HCT116 (cell line): Measurements from ENCODE around the gene DKK2. TPM values are rescaled to one million over a fixed set of nuclear protein-coding genes. Genes with fewer than 3 reads are reported as not detected.

Experiments used
- ATAC-seq: fragments of 200-7000 bp; cut with Tn5 transposase; 2 replicates; pipeline ENCODE4 v1.9.1; 2020; ENCODE audit warnings: mild to moderate bottlenecking, moderate library complexity
- BruUV-seq: library from RNA; stranded (reverse); fragments of 400-500 nt; replicated peaks from 2 replicates; lab custom pipeline; 2021; lab: Mats Ljungman, UMichigan
- CTCF ChIA-PET: fragments of 300-600 bp; sonication (Branson Sonifier 250); formaldehyde crosslinking; loops from one replicate; lab custom pipeline; 2021; ENCODE audit warnings: antibody characterized with exemption; lab: Charles Lee
- POLR2A ChIA-PET: fragments of 300-600, 350-600 bp; sonication (Branson Sonifier 250); formaldehyde crosslinking; loops from one replicate; lab custom pipeline; 2021; ENCODE audit warnings: antibody characterized with exemption; lab: Charles Lee
- RAD21 ChIA-PET, 2 experiments: fragments of 300-600 bp; sonication (Branson Sonifier 250); formaldehyde crosslinking; loops; one replicate each; lab custom pipeline; 2023; ENCODE audit warnings: low total read pairs in 2 of 2; ENCODE audit not compliant: uncharacterized antibody in 2 of 2, unreplicated experiment in 2 of 2, low non-redundant PET in 1 of 2; lab: Charles Lee
- DNase-seq: peaks from one replicate; pipeline ENCODE4 v3.0.0-alpha.2; 2010; ENCODE audit warnings: low read depth, low spot score
- H2AFZ ChIP-seq: fragments of 200-600 bp; shearing (Covaris generic), sonication (generic); 2 replicates; pipeline ENCODE4 v1.6.1; 2017; ENCODE audit warnings: low read depth, mixed run types, mixed read lengths, antibody characterized with exemption, low read length; ENCODE audit not compliant: poor library complexity, severe bottlenecking
- H3K27ac ChIP-seq: 2 replicates; pipeline ENCODE4 v1.5.1; 2012; ENCODE audit warnings: low read depth, low read length
- H3K27me3 ChIP-seq: fragments of 200-600 bp; sonication (generic); 2 replicates; pipeline ENCODE4 v1.6.1; 2016; ENCODE audit warnings: mixed run types, low read length, mixed read lengths; ENCODE audit not compliant: insufficient read depth
- H3K36me3 ChIP-seq, 2 experiments: fragments of 200-500 bp in 1 of 2; fragments of 200-600 bp in 1 of 2; sonication (Bioruptor generic) in 1 of 2; sonication (generic) in 1 of 2; 2 replicates each; pipeline versions ENCODE4 v1.5.1 to v1.6.1; 2014 to 2016; ENCODE audit warnings: low read length in 2 of 2, inconsistent platforms in 1 of 2, mixed read lengths in 1 of 2, mixed run types in 1 of 2; ENCODE audit not compliant: insufficient read depth in 2 of 2, control insufficient read depth in 1 of 2
- H3K4me1 ChIP-seq, 2 experiments: fragments of 200-600 bp in 1 of 2; sonication (generic) in 1 of 2; 2 replicates each; pipeline versions ENCODE4 v1.5.1 to v1.6.1; 2012 to 2017; ENCODE audit warnings: low read length in 2 of 2, inconsistent platforms in 1 of 2, mild to moderate bottlenecking in 1 of 2, mixed read lengths in 1 of 2, mixed run types in 1 of 2, moderate library complexity in 1 of 2; ENCODE audit not compliant: insufficient read depth in 2 of 2, control insufficient read depth in 1 of 2
- H3K4me2 ChIP-seq: fragments of 200-600 bp; sonication (generic); 2 replicates; pipeline ENCODE4 v1.6.1; 2017; ENCODE audit warnings: mixed run types, low read length, mixed read lengths
- H3K4me3 ChIP-seq, 2 experiments: fragments of 200-600 bp in 1 of 2; sonication (generic) in 1 of 2; replicated peaks in 1 of 2; 2 replicates each; pipeline ENCODE4 v1.5.1; 2011 to 2016; ENCODE audit warnings: low read length in 2 of 2, control low read depth in 1 of 2, low read depth in 1 of 2, mild to moderate bottlenecking in 1 of 2, mixed read lengths in 1 of 2, mixed run types in 1 of 2
- H3K79me2 ChIP-seq: fragments of 200-600 bp; sonication (generic); 2 replicates; pipeline ENCODE4 v1.6.1; 2017; ENCODE audit warnings: mild to moderate bottlenecking, mixed run types, low read length, moderate library complexity, mixed read lengths; ENCODE audit not compliant: insufficient read depth
- H3K9ac ChIP-seq: fragments of 200-600 bp; sonication (generic); 2 replicates; pipeline ENCODE4 v1.6.1; 2016; ENCODE audit warnings: low read length, mixed read lengths
- H3K9me2 ChIP-seq: fragments of 200-600 bp; sonication (generic), shearing (Covaris generic); 2 replicates; pipeline ENCODE4 v1.6.1; 2017; ENCODE audit warnings: mixed run types, mild to moderate bottlenecking, moderate library complexity; ENCODE audit not compliant: insufficient read depth
- H3K9me3 ChIP-seq, 2 experiments: fragments of 200-500 bp in 1 of 2; fragments of 200-600 bp in 1 of 2; sonication (Bioruptor generic) in 1 of 2; sonication (generic) in 1 of 2; 2 replicates each; pipeline ENCODE4 v1.6.1; 2014 to 2017; ENCODE audit warnings: low read length in 2 of 2, mixed read lengths in 2 of 2, inconsistent platforms in 1 of 2, low read depth in 1 of 2, mild to moderate bottlenecking in 1 of 2, mixed run types in 1 of 2, moderate library complexity in 1 of 2; ENCODE audit not compliant: control insufficient read depth in 1 of 2, insufficient read depth in 1 of 2
- H4K20me1 ChIP-seq: fragments of 200-600 bp; sonication (generic), shearing (Covaris generic); 2 replicates; pipeline ENCODE4 v1.6.1; 2017; ENCODE audit warnings: mixed run types, mild to moderate bottlenecking, moderate library complexity; ENCODE audit not compliant: insufficient read depth
- CBX3 ChIP-seq: IDR thresholded peaks from 2 replicates; pipeline ENCODE4 v1.6.1; 2012; ENCODE audit warnings: low read depth
- CEBPB ChIP-seq: IDR thresholded peaks from 2 replicates; pipeline ENCODE4 v1.6.1; 2012; ENCODE audit warnings: low read depth
- EGR1 ChIP-seq: IDR thresholded peaks from 2 replicates; pipeline ENCODE4 v1.6.1; 2012; ENCODE audit warnings: low read depth
- ELF1 ChIP-seq: IDR thresholded peaks from 2 replicates; pipeline ENCODE4 v1.6.1; 2012; ENCODE audit warnings: low read depth, borderline replicate concordance
- EZH2 ChIP-seq: fragments of 200-600 bp; sonication (generic); IDR thresholded peaks from 2 replicates; pipeline ENCODE4 v1.6.1; 2017; ENCODE audit warnings: antibody characterized with exemption, mixed run types
- EZH2phosphoT487 ChIP-seq: fragments of 200-600 bp; IDR thresholded peaks from 2 replicates; pipeline ENCODE4 v1.6.1; 2018; ENCODE audit warnings: antibody characterized with exemption, borderline replicate concordance
- FOSL1 ChIP-seq: IDR thresholded peaks from 2 replicates; pipeline ENCODE4 v1.6.1; 2012; ENCODE audit warnings: low read depth
- JUND ChIP-seq: IDR thresholded peaks from 2 replicates; pipeline ENCODE4 v1.6.1; 2012
- POLR2A ChIP-seq: IDR thresholded peaks from 2 replicates; pipeline ENCODE4 v1.7.0; 2011; ENCODE audit warnings: borderline replicate concordance; ENCODE audit not compliant: insufficient read depth, insufficient read length; ENCODE audit errors: extremely low read depth
- SIN3A ChIP-seq: IDR thresholded peaks from 2 replicates; pipeline ENCODE4 v1.6.1; 2012; ENCODE audit warnings: low read depth
- TCF7L2 ChIP-seq: IDR thresholded peaks from 2 replicates; pipeline ENCODE4 v1.7.0; 2011; ENCODE audit warnings: borderline replicate concordance, inconsistent platforms; ENCODE audit not compliant: insufficient read depth, insufficient read length; ENCODE audit errors: extremely low read depth
- YY1 ChIP-seq: IDR thresholded peaks from 2 replicates; pipeline ENCODE4 v1.6.1; 2011; ENCODE audit warnings: low read length, low read depth, moderate library complexity, mild to moderate bottlenecking; ENCODE audit not compliant: insufficient replicate concordance; ENCODE audit errors: extremely low read depth
- ZNF274 ChIP-seq: fragments of 200-500 bp; sonication (Bioruptor generic); IDR thresholded peaks from 2 replicates; pipeline ENCODE4 v1.6.1; 2014; ENCODE audit warnings: mild to moderate bottlenecking, low read depth, low read length, inconsistent platforms
- intact Hi-C: fragments of 100-400 bp; cut with micrococcal nuclease; formaldehyde crosslinking; loops from 2 replicates; pipeline ENCODE4 v1.10.0; 2022
- total RNA-seq: library from RNA; stranded (reverse); gene quantifications from one replicate; pipeline ENCODE4 v1.2.1, GENCODE V29; 2021; ENCODE audit not compliant: unreplicated experiment
- TF ChIP-seq, protein P1 (sequence below): IDR thresholded peaks from 2 replicates; pipeline ENCODE4 v1.6.1; 2011; ENCODE audit warnings: mild to moderate bottlenecking, low read length, moderate library complexity; ENCODE audit not compliant: insufficient replicate concordance; ENCODE audit errors: extremely low read depth
- TF ChIP-seq, protein P2 (sequence below), 3 experiments: fragments of 200-600 bp in 1 of 3; sonication (generic) in 1 of 3; IDR thresholded peaks in 2 of 3; conservative IDR thresholded peaks in 1 of 3; 2 replicates each; pipeline ENCODE4 v1.5.1; 2012 to 2017; ENCODE audit warnings: low read depth in 2 of 3, low read length in 2 of 3, antibody characterized with exemption in 1 of 3, borderline replicate concordance in 1 of 3, control low read depth in 1 of 3, mild to moderate bottlenecking in 1 of 3, mixed read lengths in 1 of 3, mixed run types in 1 of 3, moderate library complexity in 1 of 3; ENCODE audit not compliant: insufficient read depth in 1 of 3

Gene DKK2
- total RNA-seq, 1 experiment from 2014 or later = not detected

GRCh38 chr4:107077192-107077591 lies 41.1 kb upstream of the DKK2 start (continued):
- no peak for TF ChIP-seq EGR1
- no peak for TF ChIP-seq CBX3
- no peak for TF ChIP-seq JUND
- TF ChIP-seq SIN3A = no peak
- no peak for TF ChIP-seq EZH2
- TF ChIP-seq, all 23 proteins: peak for 0

GRCh38 chr4:107072836-107073736 lies 37.0 kb upstream of the DKK2 start:
- no peak overlapping the region for H3K4me3 ChIP-seq
- no TSS peak for BruUV-seq
- no peak for ATAC-seq
- H4K20me1 ChIP-seq = no peaks in the 10 kb centered on the region
- H3K79me2 ChIP-seq = no peaks in the 10 kb centered on the region
- H3K27me3 ChIP-seq = no peaks in the 10 kb centered on the region
- intact Hi-C loops = no loop called here
- no peaks in the 10 kb centered on the region for H3K4me1 ChIP-seq
- no peaks in the 10 kb centered on the region for H3K9me3 ChIP-seq
- H3K9ac ChIP-seq = no peak overlapping the region
- no peak for TF ChIP-seq ZNF274
- TF ChIP-seq EGR1 = no peak
- TF ChIP-seq, protein P1, sequence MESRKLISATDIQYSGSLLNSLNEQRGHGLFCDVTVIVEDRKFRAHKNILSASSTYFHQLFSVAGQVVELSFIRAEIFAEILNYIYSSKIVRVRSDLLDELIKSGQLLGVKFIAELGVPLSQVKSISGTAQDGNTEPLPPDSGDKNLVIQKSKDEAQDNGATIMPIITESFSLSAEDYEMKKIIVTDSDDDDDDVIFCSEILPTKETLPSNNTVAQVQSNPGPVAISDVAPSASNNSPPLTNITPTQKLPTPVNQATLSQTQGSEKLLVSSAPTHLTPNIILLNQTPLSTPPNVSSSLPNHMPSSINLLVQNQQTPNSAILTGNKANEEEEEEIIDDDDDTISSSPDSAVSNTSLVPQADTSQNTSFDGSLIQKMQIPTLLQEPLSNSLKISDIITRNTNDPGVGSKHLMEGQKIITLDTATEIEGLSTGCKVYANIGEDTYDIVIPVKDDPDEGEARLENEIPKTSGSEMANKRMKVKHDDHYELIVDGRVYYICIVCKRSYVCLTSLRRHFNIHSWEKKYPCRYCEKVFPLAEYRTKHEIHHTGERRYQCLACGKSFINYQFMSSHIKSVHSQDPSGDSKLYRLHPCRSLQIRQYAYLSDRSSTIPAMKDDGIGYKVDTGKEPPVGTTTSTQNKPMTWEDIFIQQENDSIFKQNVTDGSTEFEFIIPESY = no peak
- TF ChIP-seq EZH2phosphoT487 = no peak
- TF ChIP-seq JUND = no peak
- TF ChIP-seq ELF1 = no peak
- no peak for TF ChIP-seq CBX3
- TF ChIP-seq FOSL1 = no peak
- TF ChIP-seq CEBPB = no peak
- TF ChIP-seq YY1 = no peak
- TF ChIP-seq SIN3A = no peak
- TF ChIP-seq POLR2A = no peak
- TF ChIP-seq TCF7L2 = no peak
- no peak for TF ChIP-seq EZH2
- TF ChIP-seq, protein P2, sequence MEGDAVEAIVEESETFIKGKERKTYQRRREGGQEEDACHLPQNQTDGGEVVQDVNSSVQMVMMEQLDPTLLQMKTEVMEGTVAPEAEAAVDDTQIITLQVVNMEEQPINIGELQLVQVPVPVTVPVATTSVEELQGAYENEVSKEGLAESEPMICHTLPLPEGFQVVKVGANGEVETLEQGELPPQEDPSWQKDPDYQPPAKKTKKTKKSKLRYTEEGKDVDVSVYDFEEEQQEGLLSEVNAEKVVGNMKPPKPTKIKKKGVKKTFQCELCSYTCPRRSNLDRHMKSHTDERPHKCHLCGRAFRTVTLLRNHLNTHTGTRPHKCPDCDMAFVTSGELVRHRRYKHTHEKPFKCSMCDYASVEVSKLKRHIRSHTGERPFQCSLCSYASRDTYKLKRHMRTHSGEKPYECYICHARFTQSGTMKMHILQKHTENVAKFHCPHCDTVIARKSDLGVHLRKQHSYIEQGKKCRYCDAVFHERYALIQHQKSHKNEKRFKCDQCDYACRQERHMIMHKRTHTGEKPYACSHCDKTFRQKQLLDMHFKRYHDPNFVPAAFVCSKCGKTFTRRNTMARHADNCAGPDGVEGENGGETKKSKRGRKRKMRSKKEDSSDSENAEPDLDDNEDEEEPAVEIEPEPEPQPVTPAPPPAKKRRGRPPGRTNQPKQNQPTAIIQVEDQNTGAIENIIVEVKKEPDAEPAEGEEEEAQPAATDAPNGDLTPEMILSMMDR (IDR thresholded peaks at IDR 0.05 in 2 of 3, conservative IDR thresholded peaks at IDR 0.05 in 1 of 3; ENCODE audit: borderline replicate concordance in 1 of 3, insufficient read depth in 1 of 3, low read depth in 2 of 3, low read length in 2 of 3) = no peak
- RAD21 ChIA-PET = no interaction called here
- no peaks in the 10 kb centered on the region for H3K36me3 ChIP-seq
- H3K27ac ChIP-seq = no peak overlapping the region
- no peaks in the 10 kb centered on the region for H3K9me2 ChIP-seq
- CTCF ChIA-PET = no interaction called here
- POLR2A ChIA-PET = no interaction called here
- no peak for DNase-seq
- no peak overlapping the region for H3K4me2 ChIP-seq
- H2AFZ ChIP-seq = no peak overlapping the region
